Activated naive CD4-positive, alpha-beta T cell treated with anti-CD3 and anti-CD28 coated beads, Interleukin-2, amount 50 U/mL, for 16 hours (primary cell): Measurements from ENCODE around the gene METTL24.

Experiments
- DNase-seq: peaks from one replicate; pipeline ENCODE4 v3.0.0-alpha.2; 2020

Gene METTL24, protein sequence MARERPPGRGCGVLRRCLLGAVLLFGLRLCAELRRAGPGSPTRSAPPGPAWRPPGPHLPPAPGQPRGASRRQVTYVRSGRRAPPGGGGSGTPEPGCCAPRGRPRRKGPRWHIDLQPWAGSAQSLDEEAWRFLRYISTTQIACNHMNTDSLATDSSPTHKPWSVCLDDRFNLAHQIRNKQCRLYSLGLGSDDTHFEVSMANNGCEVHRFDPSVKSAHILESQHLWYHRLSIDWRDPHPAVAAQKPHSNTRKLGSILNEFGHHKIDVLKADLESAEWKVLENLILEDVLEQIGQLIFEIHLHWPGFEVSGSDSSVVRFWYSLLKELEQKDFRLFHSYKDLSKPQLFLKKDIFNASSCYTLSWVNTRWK

DNA sequence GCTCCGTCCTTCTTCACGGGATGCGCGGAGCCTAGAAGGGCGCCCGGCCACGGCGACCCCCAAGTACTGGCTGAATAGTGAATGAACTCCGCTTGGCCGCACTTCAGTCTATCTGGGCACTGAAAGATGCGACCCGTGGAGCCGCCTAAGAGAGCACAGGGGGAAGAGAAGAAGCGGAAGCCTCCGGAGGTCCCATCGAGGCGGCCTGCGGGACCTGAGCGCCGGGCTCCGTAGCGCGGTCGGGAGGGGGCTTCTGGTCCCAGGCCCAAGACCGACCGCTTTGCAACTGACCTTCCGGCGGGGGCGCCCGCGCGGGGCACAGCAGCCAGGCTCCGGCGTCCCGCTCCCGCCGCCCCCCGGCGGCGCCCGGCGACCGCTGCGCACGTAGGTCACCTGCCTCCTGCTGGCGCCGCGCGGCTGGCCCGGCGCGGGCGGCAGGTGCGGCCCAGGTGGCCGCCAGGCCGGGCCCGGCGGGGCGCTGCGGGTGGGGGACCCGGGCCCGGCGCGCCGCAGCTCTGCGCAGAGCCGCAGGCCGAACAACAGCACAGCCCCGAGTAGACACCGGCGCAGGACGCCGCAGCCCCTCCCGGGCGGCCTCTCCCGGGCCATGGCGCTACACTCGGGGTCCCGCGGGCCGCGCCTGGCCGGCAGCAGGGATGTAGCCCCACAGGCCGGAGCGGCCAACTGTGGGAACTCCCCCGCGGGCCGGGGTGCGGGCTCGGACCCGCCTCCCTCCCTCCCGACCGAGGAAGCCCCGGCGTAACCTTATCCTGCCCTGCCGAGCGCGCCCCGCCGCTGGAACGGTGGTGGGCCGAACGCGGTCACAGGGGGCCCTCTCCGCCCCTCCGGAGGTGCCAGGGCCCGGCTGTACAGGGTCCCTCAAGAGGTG is at the start of gene METTL24:
Gene METTL24, minus strand, starts transcription at position 686 of the 889 bp plus-strand sequence. Its CDS starts 77 bp downstream, at position 609.
- DNase-seq = no peak

DNA sequence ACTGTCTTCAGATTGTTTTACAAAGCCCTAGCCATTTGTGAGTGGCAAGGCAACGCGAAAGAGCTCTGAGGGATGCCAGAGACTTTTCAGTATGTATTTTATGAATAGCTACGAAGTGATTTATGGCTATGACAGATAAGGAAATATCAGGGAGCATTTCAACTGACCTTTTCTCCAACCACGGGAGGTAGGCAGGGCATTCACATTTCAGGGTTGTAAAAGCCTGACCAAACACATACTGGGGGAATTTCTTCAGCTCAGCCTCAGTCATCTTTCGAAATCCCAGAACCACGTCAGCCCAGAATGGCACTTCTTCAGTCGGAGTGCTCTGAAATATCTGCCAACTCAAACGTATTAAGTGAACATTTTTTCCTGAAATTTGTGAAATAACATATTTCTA is 46.5 kb upstream of the METTL24 start:
- no peak for DNase-seq

DNA sequence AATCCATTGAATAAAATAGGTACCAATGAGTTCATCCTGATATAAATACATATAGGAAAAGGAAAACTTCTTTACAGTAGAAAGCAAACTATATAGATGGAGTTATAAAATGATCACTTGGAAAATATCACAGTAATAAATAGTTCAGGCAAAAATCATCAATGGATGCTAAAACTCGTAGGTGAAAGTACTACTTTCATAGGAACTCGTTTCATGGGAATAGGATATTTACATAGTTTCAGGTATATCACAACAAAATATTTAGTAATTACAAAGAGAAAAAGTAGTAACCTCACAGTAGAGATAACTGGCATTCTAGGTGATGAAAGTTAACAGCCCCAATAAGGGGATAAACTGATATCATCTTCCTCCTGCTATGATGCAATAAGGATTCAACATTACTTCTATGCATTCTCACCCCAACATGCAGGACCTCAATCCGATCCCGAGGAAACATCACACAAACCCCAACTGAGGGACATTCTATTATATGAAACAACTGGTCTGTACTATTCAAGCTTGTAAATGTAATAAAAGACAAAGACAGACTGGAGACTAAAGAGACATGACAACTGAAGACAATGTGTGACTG is 43.5 kb upstream of the METTL24 start:
- no peak for DNase-seq

DNA sequence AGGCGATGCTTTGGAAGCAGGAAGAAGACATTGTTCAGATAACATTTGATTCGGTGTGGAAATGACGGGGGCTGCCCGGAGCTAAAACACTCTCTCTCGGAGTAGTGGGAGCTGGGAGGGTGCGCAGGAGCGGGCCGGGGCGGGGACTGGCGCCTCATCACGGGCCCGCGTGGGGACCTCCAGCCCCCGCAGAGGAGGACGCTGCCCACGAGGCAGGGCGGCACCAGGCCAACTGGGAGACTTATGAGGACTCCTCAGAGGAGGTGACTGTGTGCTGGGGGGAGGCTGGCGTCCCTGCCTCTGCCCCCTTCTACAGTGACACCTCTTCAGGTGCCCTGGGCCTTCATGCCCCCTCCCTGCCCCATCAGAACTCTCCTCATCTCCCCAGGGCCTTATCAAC is 42.1 kb upstream of the METTL24 start:
- DNase-seq = no peak

DNA sequence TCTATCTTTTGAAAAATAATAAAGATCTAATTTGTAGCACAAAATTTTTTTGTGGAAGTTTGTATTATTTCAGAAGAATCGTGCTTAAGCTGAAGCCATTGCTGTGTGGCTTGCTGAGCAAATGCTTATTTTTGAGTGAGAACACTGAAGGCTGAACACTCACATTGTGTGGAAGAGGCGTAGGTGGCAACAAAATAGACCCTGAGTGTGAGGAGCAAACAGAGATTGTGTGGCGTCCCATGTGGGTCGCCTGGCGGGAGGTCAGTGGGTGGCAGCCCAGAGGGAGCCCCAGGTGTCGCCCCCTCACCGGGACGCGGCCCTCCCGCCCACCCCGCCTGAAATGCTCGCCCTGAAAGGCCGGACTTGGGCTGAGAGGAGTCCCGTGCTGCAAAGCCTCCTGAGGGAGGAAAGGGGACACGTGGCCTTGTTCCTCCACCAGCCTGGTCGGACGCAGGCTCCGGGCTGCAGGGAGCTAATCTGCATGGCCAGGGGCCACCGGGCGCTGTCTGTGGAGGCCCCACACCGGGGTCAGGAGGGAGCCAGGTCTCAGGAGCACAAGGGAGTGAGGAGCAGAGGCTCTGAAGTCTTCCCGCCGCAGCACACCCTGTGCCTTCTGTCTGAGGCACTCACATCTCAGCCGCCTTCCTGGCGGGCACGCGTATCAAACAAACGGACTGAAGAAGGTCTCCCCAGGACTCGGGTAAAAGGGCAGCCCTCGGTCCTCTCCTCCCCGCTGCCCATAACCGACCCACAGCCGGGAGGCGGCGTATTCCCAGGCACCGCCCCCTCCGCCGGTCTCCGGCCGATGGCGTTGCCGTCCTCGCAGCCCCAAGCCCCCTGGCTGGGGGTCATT is 41.3 kb upstream of the METTL24 start:
- no peak for DNase-seq

DNA sequence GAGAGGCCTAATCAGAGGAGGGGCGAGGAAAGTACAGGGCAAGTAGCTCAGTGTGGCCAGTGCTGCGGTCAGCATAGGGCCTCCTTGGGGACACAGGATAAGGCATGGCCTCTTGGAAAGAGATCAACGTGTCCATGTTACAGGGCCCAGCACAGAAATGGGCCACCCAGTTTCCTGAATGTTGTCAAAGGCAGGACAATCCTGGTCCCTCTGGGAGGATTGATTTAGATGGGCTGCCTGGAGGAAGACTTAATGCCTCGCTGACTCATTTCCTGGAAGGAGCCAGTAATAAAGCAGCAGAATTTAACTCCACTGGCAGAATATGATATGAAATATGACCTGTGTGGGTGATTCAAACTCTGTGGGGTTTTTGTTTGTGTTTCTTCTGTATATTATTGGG is 40.6 kb upstream of the METTL24 start:
- DNase-seq = no peak

DNA sequence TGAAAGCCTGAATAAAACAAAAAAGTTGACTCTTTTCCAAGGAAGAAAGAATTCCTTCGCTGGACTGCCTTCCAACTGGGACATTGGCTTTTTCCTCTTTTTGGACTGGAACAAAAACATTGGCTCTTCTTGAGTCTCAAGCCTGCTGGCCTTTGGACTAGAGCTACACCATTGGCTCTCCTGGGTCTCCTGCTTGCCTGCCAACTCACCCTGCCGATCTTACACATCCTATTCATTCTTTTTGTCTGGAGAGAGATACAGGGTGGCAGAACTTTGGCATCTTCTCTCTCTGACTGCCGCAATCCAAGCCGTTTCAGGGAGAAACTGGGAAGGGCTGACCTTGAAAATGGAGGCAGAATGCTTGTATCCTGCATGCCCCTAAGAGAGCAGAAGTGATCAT is 37.1 kb upstream of the METTL24 start:
- DNase-seq = no peak

DNA sequence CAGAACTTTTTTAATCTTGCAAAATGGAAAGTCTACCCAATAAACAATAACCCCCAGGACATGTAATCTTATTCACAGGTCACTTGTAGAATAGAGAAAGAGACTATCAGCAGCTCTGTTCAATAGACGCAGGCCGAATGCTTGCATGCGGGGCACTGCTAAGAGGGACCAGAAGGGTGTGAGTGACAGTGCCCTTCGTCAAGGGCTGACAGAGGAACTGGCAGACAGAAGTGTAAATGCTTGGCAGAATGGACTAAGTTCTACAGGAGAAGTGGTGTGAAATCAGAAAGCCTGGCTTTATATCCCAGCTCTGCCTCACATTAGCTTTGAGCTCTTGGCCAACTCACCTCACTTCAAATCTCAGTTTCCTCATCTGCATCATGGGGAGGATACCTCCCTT is 36.3 kb upstream of the METTL24 start:
- DNase-seq = no peak

DNA sequence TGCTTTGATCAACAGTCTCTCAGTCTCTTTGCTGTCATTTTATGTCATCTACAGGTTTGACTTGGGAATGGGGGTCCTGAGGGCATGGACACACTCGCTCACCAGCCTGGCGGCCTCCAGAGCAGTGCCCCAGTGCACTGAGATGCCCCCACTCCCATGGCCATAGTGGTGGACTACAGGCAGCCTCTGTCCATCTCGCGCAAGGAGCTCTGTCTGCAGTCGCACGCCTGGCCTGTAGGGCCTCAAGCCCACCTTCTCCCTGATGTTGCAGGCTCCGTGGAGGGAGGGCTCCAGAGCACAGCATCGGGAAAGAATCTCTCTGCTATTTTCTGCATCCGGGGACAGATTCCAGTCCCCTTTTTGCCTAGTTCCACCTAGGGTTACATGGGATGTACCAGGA is 34.6 kb upstream of the METTL24 start:
- DNase-seq = no peak

DNA sequence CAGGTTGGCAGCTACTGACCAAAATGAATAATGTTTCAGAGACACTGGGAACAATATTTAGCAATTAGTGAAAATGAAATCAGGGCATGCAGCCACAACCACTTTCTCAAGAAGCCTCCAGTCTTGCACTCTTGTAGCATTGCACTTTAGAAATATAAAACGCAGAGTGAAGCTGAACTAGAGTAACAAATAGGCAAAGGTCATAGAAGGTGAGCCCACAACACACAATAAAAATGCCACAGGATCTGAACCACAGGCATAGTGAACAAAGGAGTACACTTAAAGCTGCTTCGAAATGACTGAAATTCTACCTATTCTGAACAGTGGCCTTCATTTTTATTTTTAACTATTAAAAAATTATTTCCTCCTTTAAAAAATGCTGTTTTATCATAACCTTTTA is 32.3 kb upstream of the METTL24 start:
- DNase-seq = no peak

DNA sequence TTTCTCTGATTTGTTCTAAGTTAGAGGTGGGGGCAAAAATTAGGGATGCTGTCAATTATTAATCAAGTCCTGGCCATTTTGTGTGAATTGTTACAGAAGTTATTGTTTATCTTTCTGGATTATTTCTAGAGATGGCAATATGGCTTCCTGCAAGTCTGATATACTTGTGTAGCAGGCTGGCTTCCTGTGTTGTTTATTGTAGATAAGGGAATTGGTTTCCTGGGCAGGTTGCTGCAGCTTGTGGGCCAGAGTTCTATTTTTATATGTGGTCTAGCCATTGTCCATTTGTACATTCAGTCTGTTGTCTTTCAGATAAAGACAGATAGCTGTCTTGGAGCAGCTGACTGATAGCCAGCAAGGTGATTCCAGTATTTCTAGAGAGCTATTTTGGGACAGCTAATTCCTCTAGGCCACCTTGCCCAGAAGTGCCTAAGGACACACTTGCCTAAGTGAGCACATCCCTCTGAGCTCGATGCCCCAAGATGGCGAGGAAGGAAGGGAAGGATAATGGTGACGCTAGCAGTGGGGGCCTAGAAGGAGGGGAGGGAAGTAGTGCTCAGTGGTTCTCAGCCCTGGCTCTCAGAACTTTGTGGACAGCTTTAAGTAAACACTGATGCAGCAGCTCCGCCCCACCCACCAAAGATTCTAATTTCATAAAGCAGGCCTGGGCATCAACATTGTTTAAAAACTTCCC is 31.7 kb upstream of the METTL24 start:
- DNase-seq = no peak

DNA sequence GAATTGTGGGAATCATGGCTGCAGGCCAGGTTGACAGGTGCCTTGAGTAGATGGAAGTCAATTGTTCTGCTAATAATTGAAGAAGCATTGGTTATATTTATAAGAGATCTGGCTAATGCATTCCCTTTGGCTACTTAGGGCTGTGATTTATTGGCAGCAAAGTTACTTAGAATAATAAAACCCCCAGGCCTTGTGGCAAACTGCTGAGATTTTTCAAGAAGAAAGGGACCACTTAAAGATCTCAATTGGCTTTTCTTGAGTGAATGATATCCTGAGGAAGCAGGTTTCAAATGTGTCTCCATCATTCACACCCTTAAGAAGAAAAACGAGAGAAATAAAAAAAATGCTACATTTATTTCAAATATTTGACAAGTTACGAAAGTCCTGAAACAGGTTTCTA is 29.8 kb upstream of the METTL24 start:
- no peak for DNase-seq

DNA sequence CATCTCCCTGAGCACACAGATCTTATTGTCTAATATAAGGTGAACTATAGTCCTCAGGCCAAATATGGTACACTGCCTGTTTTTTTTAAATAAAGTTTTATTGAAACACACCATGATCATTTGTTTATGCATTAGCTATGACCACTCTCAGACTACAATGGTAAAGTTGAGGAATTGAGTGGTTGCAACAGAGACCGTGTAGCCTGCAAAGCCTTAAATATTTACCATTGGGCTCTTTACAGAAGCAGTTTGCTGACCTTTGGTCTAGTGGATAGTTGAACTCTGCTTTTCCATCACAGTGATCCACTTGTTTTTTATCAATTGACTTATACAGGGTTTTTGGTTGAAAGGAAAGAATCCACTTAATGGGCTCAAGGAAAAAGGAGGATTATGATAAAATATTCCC is 27.3 kb upstream of the METTL24 start:
- no peak for DNase-seq

DNA sequence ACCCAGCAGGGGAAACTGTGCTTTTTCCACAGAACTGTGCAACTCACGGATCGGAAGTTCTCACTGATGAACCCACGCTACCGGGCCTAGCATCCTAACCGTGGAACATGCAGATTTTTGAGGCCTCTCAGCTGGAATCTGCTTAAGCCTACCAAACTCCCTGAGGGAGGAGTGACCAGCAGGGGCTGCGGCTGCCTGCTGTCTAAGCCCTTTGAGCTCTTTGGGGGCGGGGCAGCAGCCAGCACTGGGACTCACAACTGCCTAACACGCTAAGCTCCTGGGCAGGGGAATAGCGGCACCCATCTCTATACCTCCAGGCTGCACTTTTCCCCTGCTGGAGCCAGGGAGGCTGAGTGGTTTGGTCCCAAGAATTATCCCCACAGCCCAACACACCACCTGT is 20.4 kb upstream of the METTL24 start:
- no peak for DNase-seq

DNA sequence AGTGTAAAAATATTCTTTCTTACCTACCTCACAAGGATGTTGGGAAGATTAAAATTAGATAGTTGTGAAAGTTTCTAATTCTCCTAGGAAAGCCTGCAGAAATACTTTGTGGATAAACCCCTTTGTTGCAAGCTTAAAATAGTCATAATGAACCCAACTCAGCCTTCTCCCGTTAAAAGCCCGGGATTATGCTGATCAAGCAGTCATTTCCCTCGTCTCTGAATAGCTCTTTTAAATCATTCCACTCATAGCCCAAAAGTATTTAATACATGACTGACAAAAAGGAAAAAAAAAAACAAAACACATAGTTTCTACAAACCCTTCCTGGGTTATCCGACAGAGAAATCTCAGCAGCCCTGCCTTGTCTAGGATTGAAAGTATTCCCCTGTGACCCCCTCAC is 10.9 kb upstream of the METTL24 start:
- DNase-seq = no peak

DNA sequence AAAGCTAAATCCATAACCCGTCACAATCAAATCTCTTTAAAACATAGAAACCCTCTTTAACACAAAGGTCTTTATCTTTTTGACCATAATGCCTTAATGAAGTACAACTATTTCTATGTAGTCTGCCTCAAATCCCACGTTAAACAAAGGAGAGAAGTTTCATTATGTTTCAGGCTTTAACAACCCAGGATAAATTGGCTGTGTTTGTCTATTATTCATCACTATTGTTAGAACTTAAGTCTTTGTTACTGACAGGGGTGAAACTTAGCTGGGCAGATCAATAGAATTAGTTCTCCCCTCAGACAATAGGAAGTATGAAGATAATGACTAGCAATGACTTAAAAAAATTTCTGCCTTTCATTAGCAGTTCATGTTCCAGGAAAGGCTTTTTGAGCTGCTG is 10.1 kb upstream of the METTL24 start:
- no peak for DNase-seq

DNA sequence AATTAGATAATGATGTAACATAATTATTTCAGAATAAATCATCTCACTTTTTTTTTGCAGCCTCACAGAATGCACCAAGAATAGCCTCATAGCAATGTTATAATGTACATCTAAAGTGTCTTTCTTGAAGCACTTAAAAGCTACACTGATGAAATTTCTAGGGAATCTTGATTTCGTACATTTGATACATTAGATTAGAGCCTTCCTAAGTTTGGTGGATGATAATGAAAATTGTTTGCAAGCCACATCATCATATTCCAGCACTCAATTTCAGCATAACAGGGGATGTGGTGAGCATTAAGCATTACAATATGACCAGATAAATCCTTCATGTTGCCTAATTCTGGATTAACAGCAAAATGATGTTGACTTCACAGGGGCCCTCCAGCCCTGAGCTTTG is 9.7 kb upstream of the METTL24 start:
- DNase-seq = no peak

DNA sequence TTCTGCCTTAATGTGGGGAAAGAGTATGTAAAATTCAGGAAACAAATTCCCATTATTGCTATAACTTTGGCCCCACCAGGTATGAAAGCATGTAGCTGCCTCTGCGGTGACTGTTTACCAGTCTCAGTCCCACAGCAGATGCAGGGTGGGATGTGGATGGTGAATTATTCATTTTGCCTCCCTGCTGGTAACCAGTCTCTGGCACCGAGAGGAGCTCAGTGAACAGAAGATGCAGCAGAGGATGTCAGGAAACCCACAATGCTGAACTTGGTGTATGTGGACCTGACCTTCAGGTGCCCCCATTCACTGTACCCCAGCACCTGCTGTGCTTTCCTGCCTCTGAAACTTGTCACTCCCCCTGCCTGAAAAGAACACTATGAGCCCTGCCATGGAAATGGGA is 8.8 kb upstream of the METTL24 start:
- no peak for DNase-seq

DNA sequence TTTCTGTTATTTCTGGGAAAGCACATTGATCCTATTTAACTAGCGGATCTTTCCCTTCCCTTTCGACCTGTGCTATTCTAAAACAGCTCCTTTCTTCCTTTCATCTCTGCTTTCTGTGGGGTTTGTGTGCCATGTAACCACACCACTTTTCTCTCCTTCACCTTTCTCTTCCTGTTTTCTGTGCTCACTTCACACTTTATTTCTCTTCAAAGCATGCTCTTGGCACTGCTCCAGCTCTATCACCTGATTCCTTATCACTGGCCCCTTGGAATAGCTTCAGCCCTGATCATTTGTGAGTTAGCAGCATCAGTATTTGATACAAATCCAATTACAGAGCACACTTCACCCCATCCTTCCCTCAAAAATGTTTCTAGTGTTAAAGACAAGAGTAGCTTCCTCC is 8.1 kb upstream of the METTL24 start:
- no peak for DNase-seq

DNA sequence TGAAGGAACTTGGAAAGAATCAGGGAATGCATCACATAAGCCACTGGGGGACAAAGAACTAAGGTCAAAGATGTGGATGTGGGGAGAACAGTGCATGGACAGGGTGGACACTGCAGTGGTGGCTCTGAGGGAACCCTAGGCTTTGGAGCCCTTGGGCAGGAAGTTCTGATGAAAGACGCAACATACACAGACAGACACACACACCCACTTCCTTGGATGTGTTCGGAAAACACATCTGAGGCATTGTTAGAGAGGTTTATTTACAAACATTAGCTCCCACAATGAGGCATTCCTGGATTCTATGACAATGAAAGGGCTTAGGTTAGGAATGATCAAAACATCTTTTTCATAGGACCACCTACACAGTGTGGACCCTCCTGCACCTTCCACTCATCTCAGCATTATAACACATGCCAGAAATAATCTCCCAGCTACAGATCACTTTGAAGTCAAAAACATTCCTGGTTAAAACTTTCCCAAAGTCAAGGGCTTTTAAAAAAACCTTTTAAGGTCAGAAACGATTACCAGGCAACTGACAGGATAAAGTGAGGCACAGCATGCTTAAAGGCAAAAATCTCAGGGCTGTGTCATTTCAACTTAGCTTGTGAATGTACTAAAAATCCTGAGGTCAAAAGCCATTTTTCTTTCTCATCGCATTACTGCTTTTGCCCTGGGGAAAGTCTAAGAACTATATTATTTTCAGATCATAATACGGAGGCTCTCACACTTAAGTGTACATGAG is 6.4 kb upstream of the METTL24 start:
- DNase-seq = no peak

DNA sequence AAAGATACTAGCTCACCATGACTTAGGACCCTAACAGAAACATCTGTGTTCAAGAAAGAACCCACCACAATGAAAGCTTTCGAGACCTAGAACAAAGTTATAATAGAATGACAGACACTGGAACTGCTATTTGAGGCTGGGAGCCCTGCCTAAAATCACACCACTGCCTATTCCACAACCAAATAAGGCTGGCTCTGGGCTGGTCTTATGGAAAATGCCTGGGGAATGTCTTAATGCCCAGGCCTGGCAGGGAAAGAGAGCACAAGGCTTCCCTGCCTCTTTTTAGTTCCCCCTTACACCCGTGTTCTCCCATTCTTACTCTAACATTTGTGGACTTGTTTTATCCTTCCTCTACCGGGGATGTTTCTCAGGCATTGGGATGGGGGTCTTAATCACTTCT is 5.6 kb upstream of the METTL24 start:
- DNase-seq = no peak

DNA sequence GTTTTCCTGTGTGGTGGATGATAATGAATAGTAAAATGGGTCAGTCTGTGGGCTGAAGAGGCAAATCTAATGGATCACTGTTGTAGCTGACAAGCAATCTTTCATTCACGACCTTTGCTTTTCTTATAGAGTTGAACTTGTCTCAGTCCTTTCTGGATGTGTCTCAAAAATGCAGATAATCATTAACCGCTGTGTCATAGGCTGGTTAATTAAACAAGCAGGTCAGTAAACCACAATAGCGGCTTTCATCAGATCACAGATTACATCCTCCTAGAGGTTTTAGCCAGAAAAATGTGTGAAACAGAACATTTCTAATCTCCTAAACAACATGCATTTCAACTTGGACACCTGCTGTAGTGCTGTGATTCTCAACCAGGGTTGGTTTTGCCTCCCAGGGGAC is 2.5 kb upstream of the METTL24 start:
- no peak for DNase-seq
